ENCODE results near the gene LRRN4. TPM values are rescaled to one million over a fixed set of nuclear protein-coding genes. Genes with fewer than 3 reads are reported as not detected.

LRRN4 gene
- total RNA-seq, 6 donors from 2014 or later: 18.9 to 177 (median 68.5) TPM

GRCh38 chr20:6074784-6075183 is 20.9 kb upstream of the LRRN4 start:
- TF ChIP-seq POLR2A (IDR thresholded peaks at IDR 0.05) (no peak), POLR2AphosphoS5 (IDR thresholded peaks at IDR 0.05) (no peak), EP300 (IDR thresholded peaks at IDR 0.05) (no peak), CTCF (IDR thresholded peaks at IDR 0.05) (no peak)
- DNase-seq (no peak), ATAC-seq (ENCODE audit: low FRiP score in 2 of 2) (no peak)
- WGBS, 2 donors: 65 to 94% methylated on average over 2 of the region's 2 CpGs
- H3K9me3 ChIP-seq: no peaks in the 10 kb centered on the region
- no peak overlapping the region for H3K27ac ChIP-seq
- H3K27me3 ChIP-seq: no peaks in the 10 kb centered on the region
- H3K4me1 ChIP-seq: no peaks in the 10 kb centered on the region
- no peak overlapping the region for H3K4me3 ChIP-seq
- no peaks in the 10 kb centered on the region for H3K36me3 ChIP-seq

GRCh38 chr20:6074145-6074561 is 20.3 kb upstream of the LRRN4 start:
- Histone ChIP-seq H3K36me3 (no peaks in the 10 kb centered on the region), H3K27ac (no peak overlapping the region), H3K4me1 (no peaks in the 10 kb centered on the region), H3K27me3 (no peaks in the 10 kb centered on the region), H3K4me3 (no peak overlapping the region), H3K9me3 (no peaks in the 10 kb centered on the region)
- TF ChIP-seq POLR2AphosphoS5 (IDR thresholded peaks at IDR 0.05) (no peak), CTCF (IDR thresholded peaks at IDR 0.05) (peak in 4 of 6 experiments; percentile 24 to 70 (median 54))
- DNase-seq (no peak), ATAC-seq (ENCODE audit: low FRiP score in 2 of 2) (peak in 1 of 2 donors; percentile 47)
- 49 to 61% methylated on average over 2 of the region's 2 CpGs for WGBS, 2 donors

GRCh38 chr20:6070829-6071695 is 17.2 kb upstream of the LRRN4 start:
- peak in 1 of 2 donors; percentile 44 for DNase-seq
- Histone ChIP-seq H3K27ac (peak overlapping the region in 2 of 4 donors; percentile 11 to 64), H3K9me3 (no peaks in the 10 kb centered on the region), H3K4me3 (no peak overlapping the region), H3K4me1 (no peaks in the 10 kb centered on the region), H3K36me3 (no peaks in the 10 kb centered on the region), H3K27me3 (no peaks in the 10 kb centered on the region)
- no peak for TF ChIP-seq POLR2AphosphoS5 (IDR thresholded peaks at IDR 0.05)
- no peak for TF ChIP-seq CTCF (IDR thresholded peaks at IDR 0.05)
- no peak for TF ChIP-seq EP300 (IDR thresholded peaks at IDR 0.05)
- TF ChIP-seq POLR2A (IDR thresholded peaks at IDR 0.05): no peak
- ATAC-seq (ENCODE audit: low FRiP score in 2 of 2): peak in 1 of 2 donors; percentile 20
- 65 to 75% methylated on average over 5 to 6 of the region's 6 CpGs for WGBS, 2 donors

GRCh38 chr20:6069669-6070068 is 15.8 kb upstream of the LRRN4 start:
- ATAC-seq (ENCODE audit: low FRiP score in 2 of 2) (no peak), DNase-seq (no peak)
- 82 to 90% methylated on average over 2 of the region's 2 CpGs for WGBS, 2 donors
- Histone ChIP-seq H3K4me3 (no peak overlapping the region), H3K36me3 (no peaks in the 10 kb centered on the region), H3K4me1 (no peaks in the 10 kb centered on the region), H3K27me3 (no peaks in the 10 kb centered on the region), H3K27ac (no peak overlapping the region), H3K9me3 (no peaks in the 10 kb centered on the region)
- TF ChIP-seq EP300 (IDR thresholded peaks at IDR 0.05) (no peak), CTCF (IDR thresholded peaks at IDR 0.05) (no peak), POLR2A (IDR thresholded peaks at IDR 0.05) (no peak), POLR2AphosphoS5 (IDR thresholded peaks at IDR 0.05) (no peak)
